Thyroid gland (tissue), 4 donors: ENCODE data around the gene ADAMTS17.

Experiments used
- POLR2A ChIP-seq, 2 donors: fragments of 450-650 bp; IDR thresholded peaks; one replicate each; pipeline ENCODE4 v1.6.1; 2017; ENCODE audit warnings: antibody characterized with exemption in 2 of 2, mild to moderate bottlenecking in 2 of 2, moderate library complexity in 1 of 2
- TF ChIP-seq, protein P1 (sequence below), 6 experiments: fragments of 200-600 bp in 3 of 6; fragments of 450-650 bp in 3 of 6; sonication (generic) in 3 of 6; IDR thresholded peaks; one replicate each; pipeline ENCODE4 v1.5.1; 2016 to 2019; ENCODE audit warnings: antibody characterized with exemption in 6 of 6, mild to moderate bottlenecking in 2 of 6, inconsistent platforms in 1 of 6, moderate library complexity in 1 of 6

DNA sequence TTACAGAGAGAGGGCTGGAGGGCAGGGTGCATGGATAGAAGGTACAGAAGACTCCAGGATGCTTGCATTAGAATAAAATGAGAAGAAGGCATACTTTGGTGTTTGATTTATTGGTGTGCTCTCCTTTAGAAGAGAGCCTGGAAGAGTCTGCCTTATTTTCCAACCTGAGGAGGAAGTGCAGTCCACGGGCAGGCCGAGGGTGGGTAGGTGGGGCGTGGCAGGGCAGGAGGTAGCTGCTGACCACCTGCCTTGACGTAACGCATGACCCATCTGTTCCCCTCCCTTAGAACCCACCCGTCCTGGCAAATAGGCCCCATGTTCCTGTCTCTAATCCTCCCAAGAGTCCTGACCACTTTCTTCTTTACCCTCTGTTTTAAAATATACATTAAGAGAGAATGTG lies 386.2 kb downstream of the ADAMTS17 start:
- TF ChIP-seq, protein P1, sequence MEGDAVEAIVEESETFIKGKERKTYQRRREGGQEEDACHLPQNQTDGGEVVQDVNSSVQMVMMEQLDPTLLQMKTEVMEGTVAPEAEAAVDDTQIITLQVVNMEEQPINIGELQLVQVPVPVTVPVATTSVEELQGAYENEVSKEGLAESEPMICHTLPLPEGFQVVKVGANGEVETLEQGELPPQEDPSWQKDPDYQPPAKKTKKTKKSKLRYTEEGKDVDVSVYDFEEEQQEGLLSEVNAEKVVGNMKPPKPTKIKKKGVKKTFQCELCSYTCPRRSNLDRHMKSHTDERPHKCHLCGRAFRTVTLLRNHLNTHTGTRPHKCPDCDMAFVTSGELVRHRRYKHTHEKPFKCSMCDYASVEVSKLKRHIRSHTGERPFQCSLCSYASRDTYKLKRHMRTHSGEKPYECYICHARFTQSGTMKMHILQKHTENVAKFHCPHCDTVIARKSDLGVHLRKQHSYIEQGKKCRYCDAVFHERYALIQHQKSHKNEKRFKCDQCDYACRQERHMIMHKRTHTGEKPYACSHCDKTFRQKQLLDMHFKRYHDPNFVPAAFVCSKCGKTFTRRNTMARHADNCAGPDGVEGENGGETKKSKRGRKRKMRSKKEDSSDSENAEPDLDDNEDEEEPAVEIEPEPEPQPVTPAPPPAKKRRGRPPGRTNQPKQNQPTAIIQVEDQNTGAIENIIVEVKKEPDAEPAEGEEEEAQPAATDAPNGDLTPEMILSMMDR (IDR thresholded peaks at IDR 0.05) = no peak
- no peak for TF ChIP-seq POLR2A (IDR thresholded peaks at IDR 0.05)
